GM19324 (cell line): Measurements from ENCODE around the gene SCFD2.

Source experiments
- ATAC-seq: cut with Tn5 transposase; IDR thresholded peaks from one replicate; pipeline ENCODE4 v1.9.1; 2021; ENCODE audit warnings: mild to moderate bottlenecking, moderate library complexity; ENCODE audit not compliant: unreplicated experiment, low FRiP score

Gene SCFD2

DNA sequence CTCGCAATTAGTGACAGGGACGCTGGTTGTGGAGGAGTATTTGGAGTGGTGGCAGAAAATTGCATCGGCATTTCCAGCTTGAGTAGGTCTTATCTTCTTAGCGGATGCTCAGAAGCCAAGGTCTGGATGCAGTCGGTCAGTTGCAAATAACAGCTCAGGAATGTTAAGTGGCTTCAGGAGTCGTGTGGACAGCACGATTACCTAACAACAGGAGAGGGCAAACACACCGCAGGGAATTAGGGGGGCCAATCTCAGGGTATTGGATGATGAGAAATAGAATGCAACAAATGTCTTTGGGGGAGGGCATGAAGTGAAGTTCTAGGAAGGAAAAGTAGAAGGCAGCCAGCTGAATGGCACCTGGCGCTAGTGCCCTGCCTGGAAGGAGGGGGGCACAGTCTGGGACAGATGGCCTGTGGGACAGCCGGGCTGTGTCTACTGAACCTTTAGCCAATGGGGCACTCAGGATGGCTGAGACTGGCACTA, 492.0 kb downstream of the SCFD2 start:
- no peak for ATAC-seq

DNA sequence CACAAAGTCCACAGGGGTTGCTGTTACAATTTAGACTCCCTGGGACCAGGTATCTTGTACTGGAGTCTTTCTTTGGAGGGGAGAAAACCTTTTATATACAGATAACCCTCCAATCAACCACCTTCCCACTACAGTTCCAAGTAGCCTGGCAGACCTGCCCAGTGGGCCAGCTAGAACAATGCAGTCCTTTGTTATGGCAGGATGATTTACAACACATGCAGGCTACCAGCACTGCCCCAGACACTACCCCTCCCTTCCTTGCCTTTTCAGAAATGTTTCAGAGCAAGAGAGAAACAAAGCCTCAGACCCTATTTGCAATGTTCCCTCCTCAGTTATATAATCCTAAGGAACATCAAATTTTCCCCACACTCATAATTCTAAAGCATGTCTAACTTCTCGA, 492.7 kb downstream of the SCFD2 start:
- ATAC-seq: no peak

DNA sequence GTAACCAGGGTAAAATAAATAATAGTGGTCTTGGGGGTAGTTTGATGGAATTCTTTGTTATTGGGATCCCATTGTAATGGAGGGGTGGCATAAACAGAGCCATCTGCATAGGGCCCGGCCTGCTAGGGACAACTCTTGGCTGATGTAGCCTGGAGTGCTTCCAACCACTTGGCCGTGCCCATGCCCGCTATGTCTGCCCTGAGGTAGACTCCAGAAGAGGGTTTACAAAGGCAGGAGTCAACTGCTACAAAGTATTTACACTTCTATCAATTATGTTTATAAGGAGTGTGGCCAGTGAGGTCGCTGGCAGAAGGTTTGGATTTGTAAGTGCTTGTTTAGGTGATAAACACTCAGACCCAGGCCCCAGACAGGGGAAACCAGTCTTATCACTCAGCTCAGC, 495.6 kb downstream of the SCFD2 start:
- no peak for ATAC-seq

DNA sequence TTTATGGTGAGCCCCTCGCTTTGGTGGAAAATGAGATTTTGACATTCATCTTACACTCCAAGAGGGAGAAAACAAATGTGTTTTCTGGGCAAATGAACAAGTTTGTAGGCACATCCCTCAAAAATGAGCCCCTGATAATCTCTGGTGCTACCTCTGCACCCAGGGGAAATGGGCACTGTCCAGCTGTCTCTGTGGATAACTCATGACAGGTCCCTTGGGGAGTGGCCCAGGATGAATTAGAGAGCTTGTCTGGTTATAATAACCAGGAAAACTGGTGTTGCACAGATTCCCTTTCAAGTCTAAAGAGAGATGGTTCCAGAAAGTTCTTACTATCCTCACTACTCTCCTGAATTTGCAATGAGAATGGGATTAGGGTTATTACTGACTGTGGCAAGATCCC, 496.2 kb downstream of the SCFD2 start:
- no peak for ATAC-seq

DNA sequence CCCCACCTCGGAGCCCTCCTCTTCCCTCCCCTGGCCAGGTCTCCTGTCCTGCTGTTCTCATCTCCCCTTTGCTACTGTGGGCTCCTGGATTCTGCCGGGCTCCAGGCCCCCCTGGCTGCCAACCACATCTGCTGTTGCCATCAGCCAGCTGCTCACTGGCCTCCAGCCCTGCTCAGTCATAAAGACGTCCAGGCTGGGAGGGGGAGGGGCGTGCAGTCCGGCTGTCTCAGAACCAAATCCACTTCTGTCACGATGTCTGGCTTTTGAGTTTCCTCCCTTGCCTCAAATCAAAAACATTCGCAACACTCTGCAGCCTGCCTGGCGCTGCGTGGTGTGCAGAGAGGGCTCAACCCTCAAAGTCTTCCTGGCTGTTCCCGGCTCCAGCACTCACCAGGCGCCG, 496.7 kb downstream of the SCFD2 start:
- ATAC-seq: no peak

DNA sequence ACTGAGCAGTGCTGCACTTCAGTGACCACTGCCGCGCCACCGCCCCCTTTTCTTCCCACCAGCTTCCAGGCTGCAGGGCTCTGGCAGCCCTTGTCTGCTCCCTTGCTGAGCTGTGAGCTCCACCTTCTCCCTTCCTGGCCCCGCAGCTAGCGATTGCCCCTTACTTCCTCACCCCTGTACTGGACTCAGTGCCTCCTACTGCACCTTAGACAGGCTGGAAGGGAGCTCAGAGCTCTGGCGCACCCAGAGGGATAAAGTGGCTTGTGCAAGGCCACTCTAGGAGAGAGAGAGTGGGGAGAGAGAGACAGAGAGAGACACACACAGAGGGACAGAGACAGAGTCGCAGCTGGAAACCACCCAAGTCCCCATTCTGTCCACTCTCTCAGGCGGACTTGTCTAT, 497.7 kb downstream of the SCFD2 start:
- ATAC-seq: no peak

DNA sequence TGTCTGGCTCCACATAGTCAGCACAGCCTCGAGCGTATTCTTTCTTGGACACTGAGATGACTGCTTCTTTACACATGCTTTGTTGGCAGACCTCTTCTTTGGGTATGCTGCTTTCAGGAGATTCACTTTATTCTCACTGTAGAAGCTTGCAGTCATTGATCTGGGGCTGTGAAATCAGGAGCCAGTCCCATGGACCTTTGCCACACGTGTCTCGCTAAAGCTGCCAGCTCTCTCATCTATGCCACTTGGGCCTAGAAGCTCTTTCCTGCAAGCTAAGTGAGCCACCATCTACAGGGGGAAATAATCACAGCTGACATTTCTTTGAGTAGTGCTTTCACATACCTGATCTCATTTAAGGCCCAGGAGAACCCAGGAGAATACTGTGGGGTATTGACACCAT, 498.7 kb downstream of the SCFD2 start:
- ATAC-seq: no peak

DNA sequence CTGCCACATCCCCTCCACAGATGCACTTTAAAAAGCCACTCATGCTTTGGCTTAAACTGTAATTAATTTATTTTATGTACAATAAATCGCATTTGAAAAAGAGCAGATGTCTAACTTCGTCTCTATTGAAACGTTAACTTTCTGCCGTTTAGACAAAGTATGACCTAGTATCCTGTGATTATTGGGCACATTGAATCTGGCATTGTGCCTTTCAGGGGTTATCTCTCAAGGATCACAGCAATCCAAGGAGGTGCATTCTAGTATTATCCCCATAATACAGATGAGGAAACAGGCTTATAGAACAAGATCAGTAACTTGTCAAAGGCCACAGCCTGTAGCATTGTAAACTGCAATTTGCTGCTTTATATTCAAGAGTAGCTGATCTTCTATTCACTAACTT, 499.1 kb downstream of the SCFD2 start:
- ATAC-seq: no peak

DNA sequence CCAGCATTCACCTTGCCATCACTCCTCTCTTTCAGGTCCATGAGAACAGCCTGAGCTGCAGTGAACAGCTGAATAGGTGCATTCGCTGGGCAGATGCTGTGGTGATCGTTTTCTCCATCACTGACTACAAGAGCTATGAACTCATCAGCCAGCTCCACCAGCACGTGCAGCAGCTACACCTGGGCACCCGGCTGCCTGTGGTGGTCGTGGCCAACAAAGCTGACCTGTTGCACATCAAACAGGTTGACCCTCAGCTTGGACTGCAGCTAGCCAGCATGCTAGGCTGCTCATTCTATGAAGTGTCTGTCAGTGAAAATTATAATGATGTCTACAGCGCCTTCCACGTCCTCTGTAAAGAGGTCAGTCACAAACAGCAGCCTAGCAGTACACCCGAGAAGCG, 500.6 kb downstream of the SCFD2 start:
- no peak for ATAC-seq

DNA sequence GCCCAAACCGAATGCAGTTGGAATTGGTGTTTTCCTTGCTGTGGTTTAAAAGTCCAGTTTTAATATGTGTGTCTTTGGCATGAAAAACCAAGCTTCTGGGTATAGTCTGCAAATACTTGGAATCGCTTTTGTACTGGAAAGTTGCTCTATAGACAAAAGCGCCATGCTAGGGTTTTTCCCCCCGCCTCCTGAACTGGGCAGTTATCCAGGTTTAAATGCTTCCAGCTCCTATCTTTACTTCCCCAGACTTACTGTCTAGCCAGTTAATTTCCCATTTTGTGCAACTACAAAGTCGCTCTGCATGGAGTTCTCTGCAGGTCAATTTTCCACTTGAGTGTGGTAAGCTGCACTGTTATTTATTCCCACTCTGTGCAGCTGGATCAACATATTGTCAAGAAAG, 501.1 kb downstream of the SCFD2 start:
- ATAC-seq: no peak

DNA sequence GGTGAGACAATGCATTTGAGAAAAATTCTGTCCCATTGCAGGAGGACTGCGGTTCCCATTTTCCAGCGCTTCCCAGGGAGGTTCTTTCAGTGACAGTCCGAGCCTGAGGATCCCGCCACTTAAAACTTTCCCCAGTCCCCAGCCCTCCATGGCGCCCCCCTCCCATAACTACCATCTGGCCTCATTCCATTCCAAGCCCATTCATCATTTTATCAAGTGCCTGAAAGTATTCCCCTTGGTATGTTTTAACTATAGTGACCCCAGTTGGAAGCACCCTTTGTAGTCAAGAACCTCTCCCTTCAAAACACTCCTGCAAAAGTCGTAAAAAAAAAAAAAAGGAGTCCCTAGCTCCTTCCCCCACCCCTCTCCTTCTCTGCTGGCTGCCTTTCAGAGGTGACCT, 502.5 kb downstream of the SCFD2 start:
- ATAC-seq: no peak

DNA sequence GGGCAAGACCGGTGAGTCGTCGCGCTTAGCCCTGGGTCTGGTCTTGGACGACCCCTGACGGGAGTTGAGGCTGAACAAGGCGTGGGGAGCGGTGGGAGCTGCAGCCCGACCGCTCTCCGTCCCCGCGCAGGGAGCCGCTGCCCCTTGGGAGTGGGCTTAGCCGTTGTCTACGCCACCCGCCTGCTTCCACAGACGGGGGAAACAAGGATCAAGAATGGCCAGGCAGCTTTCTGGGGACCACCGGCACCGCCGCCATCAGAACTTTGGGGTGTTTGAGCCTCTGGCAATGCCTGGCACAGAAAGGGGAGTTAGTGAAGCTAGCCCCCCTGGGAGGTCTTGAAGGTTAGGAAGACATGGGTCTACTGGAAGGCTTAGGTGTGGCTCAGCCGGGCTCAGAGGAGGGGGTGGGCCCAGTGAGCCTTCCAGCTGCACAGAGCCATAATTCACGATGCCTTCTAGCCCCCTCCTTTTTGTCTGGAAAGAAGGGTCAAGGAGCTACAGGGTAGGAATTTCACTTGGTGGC, 503.2 kb downstream of the SCFD2 start:
- ATAC-seq: no peak

DNA sequence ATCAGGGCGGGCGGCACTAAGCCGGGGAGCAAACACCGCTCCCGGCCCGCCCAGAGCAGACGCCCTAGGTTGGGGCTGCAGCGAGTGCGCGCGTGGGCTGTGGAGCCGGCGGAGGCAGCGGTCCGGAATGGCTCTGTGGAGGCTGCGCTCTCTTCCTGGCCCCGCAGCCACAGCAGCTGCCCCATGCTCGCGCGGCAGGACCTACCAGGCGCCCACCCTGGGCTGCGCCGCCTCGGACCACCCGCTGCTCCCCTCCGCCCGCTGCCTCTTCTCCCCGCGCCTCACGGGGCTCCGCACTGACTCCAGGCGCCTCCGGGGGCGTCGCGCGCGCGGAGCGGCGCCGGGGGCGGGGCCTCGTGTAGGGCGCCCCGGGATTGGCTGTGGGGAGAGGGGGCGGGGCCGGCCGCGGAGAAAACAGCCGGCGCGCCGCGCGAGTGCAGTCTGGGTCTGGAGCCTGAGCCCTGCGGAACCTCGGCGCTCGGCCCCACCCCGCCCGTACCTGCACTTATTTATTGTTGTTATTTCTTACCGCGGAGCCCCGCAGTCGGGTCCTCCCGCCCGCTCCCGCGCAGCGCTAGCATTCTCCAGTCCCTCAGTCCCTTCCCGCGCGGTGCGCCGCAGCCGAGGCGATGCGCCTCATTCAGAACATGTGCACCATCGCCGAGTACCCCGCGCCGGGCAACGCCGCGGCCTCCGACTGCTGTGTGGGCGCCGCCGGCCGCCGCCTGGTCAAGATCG, 503.8 kb downstream of the SCFD2 start, which contains the start of gene RASL11B:
RASL11B (plus strand) TSS at position 439 of the 738 bp plus-strand sequence; CDS start at position 630, 191 bp downstream.
- ATAC-seq: peak; percentile 99

DNA sequence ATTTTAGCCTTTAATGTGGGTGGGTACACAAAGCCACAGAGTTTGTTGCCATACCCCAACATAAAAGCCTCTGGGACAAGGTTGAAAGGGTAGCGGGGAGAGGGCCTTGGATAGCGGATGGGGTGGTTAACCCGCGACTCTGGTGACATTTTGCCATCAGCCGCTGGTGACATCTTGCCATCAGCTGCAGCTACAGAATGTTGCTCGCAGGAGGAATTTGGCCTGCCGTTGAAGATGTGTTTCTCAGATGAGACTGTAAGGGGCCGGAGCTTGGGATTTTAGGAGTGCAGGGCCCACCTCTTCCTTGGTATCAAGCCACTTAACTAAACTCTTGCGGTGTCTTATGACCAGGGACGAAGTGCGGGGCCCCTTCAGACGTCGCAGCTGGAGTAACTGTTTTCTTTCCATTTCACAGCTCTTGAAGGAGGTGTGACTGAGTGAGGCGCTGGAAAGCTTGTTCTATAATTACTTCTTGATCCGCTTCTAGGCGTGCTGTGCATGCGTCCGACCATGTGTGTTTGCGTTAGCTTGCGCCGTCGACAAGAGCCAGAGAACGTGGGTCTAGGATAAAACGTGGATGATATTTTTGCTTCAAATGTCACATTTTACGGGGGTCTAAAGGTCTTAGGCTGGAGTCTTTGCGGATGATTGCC, 504.6 kb downstream of the SCFD2 start:
- no peak for ATAC-seq

DNA sequence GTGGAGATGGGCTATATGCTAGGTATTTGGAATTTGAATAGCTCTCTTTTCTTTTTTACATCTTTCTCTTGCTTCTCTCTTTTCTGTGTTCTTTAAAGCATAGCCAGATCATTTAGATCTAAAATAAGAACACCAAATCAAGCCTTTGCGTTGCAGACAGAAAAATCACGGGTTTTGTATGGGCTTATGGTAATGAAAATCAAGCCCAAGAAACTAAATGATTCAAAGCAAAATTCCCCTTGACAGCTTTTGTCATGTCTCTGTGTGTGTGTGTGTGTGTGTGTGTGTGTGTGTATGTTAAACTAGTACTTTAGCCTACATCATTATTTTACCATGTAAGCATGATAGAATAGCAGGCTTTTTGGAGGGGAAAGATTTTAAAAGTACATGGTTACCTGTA, 505.5 kb downstream of the SCFD2 start:
- ATAC-seq: no peak

DNA sequence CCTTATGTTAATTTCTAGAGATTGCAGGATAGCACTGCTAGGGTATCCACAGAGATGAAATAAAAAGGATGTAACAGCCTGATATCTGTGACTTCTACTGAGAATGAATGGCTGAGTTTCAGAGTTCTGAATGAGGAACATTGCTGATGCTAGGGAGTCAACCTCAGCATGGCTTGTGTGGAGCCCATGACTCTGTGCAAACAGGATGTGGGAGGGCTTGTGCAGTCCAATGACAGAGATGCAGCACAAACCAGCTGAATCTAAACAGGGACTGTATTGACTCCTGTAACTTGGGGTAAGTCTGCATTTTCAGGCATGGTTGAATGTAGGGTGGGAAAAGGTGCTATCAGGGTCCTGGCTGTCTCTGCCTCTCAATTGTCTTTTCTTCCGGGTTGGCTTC, 509.1 kb downstream of the SCFD2 start:
- no peak for ATAC-seq

DNA sequence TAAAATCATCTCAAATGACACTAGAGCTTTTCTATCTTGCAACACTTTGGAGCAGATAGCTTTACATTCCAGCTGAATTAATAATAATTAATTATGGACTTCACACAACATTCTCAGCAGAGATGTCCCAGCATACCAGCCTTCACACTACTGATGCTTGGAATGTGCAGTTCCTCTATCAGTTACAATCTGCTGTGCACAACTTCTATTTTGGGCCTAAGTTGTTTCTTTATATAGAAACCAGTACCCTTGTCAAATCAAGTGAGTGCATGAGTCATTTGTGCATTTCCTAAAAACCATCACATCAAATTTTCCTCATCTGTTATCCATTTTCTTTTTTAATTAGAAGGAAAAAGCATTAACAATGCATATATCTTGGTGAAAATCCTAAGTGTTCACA, 512.5 kb downstream of the SCFD2 start:
- ATAC-seq: no peak

DNA sequence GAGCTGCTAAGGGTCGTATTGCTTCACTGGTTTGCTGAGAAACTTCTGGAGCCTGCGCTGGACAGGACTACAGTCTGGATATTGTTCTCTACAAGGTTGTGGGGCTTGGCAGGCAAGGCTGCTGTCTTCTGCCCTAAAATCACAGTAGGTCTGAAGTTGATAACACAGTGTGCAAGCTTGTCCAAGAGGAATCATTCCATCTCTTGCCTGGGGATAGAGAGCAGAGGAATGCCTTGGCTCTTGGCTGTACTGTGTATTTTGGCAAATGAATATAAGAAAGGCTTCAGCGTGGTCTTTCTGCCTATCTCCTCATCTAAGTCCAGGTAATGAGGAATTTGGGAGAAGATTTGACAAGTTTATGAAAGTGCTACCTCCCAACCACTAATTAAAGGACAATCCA, 513.1 kb downstream of the SCFD2 start:
- ATAC-seq: no peak

DNA sequence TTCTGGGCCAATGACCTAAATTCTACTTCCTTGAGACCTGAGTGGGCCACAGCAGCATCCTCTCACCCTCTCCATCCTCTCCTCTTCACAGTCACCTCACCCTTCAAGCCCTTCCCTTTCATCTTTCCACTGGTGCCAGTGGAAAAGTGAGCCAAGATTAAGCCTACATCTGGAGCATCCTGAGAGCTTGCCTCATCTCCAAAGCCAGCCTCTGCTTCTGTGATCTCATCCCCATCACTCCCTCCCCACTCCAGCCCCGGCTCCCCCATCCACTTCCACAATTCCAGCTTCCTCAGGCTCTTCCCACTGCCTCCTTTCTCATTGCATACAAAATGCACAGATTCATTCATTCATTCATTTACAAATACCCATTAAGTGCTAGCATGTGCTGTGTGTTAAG, 513.8 kb downstream of the SCFD2 start:
- ATAC-seq: no peak

DNA sequence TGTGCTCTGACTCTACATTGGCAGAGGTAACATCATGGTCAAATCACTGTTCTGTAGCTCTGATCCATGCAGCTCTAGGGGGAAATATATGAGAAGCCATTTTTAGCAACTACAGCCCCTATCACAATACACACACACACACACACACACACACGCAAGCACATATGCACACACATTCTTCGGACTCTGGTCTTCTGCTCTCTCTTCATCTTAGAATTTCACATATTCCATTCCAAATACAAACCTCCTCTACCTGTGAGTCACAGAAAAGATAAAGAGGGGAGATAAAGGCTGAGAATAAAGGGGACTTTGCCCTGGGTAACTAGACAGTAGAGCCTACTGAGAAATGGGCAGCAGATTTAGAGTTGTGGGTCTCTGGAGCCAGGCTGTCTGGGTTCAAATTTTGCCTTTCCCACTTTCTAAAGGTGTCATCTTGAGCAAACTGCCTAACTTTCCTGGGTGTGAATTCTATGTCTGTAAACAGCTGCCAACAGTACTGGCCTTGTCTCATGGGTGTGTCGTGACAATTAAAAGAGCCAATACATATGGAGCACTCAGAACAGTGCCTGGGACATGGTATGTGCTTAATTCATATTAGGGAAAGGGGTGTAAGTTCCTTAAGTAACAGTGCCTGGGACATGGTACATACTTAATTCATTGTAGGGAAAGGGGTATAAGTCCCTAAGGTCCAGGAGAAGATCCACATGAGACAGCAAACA, 515.3 kb downstream of the SCFD2 start:
- no peak for ATAC-seq

DNA sequence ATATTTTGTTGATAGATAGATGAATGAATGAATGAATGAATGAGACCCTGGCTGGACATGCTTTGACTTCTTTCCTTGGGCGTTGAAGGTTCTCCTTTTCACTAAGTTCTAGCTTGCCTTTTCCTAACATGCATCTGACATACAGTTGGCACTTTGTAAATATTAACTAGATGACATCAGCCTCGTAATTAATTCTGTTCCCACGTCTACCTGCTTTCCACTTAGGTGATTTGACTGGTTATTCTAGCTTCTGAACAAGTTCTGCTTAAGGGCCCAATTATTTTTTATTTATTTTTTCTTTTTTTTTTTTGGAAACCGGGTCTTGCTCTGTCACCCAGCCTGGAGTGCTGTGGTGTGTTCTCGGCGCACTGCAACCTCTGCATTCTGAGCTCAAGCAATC, 517.6 kb downstream of the SCFD2 start:
- no peak for ATAC-seq
